ENCODE measurements around the gene ZNF622.

ZNF622 gene

DNA sequence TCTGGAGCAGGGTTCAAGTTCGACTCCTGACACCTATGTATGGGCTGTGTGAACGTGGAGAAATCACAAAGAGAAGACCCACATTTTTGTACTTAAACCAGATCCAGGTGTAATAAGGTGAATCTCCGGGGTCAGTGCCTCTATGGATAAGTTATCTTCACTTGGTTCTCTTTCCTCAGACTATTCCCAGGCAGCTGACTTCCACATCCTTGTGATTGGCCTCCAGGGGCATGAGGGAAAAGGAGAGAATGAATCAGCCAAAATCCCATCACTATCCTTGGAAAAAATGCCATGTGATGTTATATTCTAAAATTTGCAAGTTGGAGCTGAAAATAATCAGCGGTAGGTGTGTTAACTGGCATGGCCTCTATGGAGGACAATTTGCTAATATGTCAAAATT, 37.2 kb downstream of the ZNF622 start:
- DNase-seq = no peak

- no peak for DNase-seq
Measured at GRCh38 chr5:16427587-16427986, 38.0 kb downstream of the ZNF622 start.

GRCh38 chr5:16418471-16418922, 47.1 kb downstream of the ZNF622 start:
- no peak for DNase-seq

DNA sequence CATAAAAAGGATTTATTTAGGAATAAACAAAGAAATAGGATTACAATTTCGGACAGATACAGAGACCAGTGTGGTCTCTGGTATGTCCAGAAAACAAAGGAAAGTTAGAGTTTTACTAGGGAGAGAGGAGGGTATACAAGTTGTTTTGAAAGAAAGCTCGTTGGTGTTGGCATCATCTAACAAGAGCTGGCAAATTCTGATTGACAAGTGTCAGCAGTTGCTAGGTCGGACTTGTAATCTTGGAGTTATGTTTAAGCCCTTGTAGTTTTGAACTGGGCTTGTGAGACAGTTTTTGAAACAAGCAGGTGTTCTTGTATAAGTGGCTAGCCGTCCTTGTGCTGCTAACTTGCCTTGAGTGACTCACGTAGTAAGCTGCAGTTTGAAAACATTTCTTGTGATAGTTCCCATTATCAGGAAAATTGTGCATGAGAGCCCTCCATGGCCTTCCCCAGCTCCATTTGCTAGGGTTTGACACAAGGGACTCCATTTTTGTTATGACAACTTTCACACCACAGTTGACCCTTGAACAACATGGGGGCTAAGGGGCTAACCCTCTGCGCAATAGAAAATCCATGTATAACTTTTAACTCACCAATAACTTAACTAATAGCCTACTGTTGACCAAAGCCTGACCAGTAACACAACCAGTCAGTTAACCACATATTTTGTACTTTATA, 48.1 kb downstream of the ZNF622 start:
- DNase-seq = no peak

GRCh38 chr5:16414861-16415260, 50.7 kb downstream of the ZNF622 start:
- DNase-seq = no peak

DNA sequence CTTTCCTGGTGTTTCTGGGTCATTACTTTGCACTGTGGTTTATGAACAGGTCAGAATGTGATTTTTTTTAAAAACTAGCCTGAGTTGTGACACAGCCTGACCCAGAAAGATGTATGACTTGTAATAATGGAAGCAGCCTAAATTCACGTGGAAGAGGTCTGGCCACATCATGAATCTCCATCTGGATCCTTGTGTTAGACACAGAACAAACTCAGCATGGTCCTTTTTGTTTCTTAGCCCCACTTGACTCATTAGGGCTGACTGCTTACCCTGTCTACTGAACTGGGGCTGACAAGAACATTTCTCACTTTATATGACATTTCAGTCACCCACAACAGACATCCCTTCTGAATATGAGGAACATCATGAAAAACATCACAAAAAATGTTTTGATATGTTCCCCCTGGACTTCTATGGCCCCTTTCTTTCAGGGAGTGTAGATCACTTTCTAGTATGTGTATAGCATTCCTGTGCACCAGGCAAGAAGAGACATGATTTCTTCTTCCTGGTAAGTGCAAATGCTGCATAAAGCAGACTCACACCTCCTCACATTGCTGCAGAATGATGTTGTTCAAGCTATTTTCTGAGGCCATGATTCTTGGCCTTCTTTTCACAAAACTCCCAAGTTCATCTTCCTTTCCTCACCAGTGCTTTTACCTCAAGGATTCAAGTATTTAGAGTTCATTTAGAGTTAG, 52.3 kb downstream of the ZNF622 start:
- DNase-seq = no peak

- DNase-seq = no peak
Measured at GRCh38 chr5:16412556-16412955, 53.0 kb downstream of the ZNF622 start.

- no peak for DNase-seq
Measured at GRCh38 chr5:16411741-16412455, 53.7 kb downstream of the ZNF622 start.

- no peak for DNase-seq
Measured at GRCh38 chr5:16411235-16411634, 54.4 kb downstream of the ZNF622 start.

GRCh38 chr5:16410338-16410737, 55.3 kb downstream of the ZNF622 start:
- DNase-seq = no peak

- no peak for DNase-seq
Measured at GRCh38 chr5:16406630-16407029, 59.0 kb downstream of the ZNF622 start.

DNA sequence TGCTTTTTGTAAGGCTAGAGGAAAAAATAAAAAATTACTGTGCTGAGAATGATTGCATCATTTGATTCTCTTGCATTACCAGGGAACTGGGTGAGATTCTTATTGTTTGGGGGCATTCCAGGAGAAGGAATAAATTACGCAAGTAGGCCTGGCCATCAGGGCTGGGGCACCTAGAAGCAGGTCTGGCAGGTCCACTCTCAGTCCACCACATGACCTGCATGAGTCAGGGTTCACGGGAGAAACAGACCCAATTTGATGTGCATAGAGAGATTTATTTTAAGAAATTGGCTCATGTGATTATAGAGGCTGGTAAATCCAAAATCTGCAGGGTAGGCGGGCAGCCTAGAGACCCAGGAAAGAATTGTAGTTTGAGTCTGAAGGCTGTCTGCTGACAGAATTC, 59.6 kb downstream of the ZNF622 start:
- no peak for DNase-seq
